SKM-1 (cell line): Measurements from ENCODE around the gene TTC9B.
"Not testable (repeated sequence)": the region's sequence is repeated elsewhere in the genome, so short reads cannot be mapped to it uniquely, and the experiment has no call there.

Experiments used
- DNase-seq: peaks from one replicate; lab custom pipeline; 2025; ENCODE audit not compliant: unreplicated experiment; lab: John Stamatoyannopoulos, UW

The TTC9B gene

GRCh38 chr19:40233811-40234389 is 15.7 kb upstream of the TTC9B start:
- no peak for DNase-seq

GRCh38 chr19:40232949-40233810 is 15.0 kb upstream of the TTC9B start:
- DNase-seq, result no peak

- no peak for DNase-seq
Measured at GRCh38 chr19:40232479-40232878, 14.3 kb upstream of the TTC9B start.

- DNase-seq, result no peak
Measured at GRCh38 chr19:40231544-40232424, 13.6 kb upstream of the TTC9B start.

GRCh38 chr19:40231057-40231456 is 12.9 kb upstream of the TTC9B start:
- no peak for DNase-seq

- no peak for DNase-seq
Measured at GRCh38 chr19:40229926-40230417, 11.8 kb upstream of the TTC9B start.

DNA sequence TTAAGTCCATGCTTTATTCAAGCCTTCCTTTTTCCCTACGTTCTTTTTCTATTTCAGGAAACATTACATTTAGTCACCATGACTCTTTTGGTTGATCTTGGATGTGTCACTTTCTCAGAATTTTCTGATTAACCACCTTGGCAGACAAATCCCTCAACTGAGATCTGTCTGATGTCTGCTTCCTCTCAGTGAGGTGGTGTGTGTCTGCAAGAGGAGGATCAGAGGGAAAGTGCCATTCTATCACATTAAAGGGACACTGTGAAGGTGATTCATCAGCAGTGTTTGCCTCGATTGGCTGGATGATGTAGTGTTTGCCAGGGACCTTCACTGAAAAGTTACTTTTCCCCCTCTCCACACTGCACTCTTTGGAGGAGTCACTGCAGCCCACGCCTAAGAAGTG is 11.3 kb upstream of the TTC9B start:
- DNase-seq, result no peak

GRCh38 chr19:40228863-40229262 is 10.7 kb upstream of the TTC9B start:
- DNase-seq, result no peak

DNA sequence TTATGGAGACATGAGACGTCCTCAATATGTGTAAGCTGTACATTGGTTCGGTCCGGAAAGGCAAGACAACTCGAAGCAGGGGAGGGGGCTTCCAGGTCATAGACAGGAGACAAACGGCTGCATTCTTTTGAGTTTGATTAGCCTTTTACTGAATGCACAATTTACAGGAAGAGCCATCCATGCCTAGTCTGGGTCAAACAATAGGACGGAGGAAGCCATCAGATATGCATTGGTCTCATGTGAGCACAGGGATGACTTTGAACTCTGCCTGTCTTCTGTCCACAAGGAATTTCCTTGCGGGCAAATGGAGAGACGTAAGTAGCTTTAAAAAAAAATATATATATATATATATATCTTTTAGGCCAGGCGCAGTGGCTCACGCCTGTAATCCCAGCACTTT is 10.2 kb upstream of the TTC9B start:
- DNase-seq, result no peak

DNA sequence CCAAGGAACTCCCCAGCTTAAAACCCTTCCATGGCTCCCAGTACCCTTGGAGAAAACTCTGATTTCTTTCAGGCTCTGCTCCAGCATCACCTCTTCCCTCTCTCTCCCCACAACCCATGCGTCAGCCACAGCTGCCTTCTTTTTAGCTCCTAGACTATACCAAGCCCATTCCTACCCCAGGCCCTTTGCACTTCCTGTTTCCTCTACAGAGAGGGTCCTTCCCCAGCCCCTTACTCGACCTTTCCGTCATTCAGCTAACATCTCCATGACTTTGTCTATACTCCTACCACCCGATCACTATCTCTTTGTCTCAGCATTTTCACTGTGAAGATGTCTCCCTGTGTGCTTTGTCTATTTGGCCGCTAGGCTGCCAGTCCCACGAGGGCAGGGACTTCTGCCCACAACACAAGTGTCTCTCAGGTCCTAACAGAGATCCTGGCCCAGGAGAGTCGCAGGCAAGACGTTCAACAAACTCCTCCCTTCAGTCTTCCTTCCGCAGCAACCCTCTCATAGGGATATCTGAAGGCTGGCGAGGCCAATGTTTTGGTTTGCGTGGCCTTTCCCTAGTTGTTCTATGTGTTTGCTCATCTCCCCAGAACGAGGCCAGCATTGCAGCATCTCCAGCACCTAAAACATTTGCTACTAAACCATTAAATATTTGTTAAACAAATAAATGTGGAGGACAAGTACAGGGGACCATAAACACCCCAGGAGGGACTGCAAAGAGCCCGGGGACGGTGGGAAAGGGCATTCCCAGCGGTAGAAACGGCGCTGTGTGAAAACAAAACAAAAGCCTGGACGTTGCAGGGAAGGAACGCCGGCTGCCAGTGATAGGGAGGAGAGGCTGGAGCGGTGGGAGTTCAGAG is 7.5 kb upstream of the TTC9B start:
- no peak for DNase-seq

GRCh38 chr19:40224342-40225150 is 6.4 kb upstream of the TTC9B start:
- no peak for DNase-seq

DNA sequence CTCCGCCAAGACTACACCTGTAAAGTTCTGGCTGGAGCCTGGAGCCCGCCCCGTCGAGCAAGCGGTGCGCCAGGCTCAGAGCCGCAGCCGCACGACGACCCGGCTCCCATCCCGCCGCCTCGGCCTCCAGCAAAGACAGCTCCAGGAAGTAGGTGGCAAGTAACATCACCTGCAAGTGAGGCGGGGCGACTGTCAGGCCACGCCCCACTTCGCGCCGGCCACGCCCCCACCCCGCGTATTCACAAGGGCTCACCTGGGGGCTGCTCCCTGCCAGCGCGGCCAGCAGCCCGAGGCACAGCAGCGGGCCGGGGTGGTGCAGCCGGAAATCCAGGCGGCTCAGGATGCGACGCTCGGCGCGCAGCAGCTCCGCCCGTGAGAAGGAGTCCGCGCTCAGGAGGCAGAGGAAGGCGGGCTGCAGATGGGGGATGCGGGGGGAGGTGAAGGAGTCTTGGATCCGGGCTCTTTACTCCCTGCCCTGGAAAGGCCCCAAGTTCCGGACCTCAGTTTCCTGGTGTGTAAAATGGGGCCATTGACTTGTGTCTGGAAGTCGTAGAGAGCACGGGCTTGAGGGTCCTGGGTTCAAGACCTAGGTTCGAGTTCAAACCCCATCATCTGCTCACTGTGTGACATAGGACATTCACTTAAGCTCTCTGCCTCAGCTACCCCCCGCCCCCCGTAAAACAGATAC is 5.1 kb upstream of the TTC9B start:
- DNase-seq, result no peak

GRCh38 chr19:40221858-40222619 is 3.9 kb upstream of the TTC9B start:
- peak; percentile 57 for DNase-seq

DNA sequence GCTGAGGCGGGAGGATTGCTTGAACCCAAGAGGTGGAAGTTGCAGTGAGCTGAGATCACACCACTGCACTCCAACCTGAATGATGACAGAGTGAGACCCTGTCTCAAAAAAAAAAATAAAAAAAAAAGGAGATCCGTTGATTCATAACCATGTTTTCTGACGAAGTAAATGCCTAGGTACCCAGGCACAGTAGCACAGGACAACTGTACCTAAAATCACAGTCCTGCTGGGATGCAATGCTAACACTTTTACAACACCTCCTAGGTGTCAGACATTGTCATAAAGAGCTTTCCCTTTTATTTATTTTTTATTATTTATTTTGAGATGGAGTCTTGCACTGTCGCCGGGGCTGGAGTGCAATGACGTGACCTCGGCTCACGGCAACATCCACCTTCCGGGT is 2.5 kb upstream of the TTC9B start:
- no peak for DNase-seq

DNA sequence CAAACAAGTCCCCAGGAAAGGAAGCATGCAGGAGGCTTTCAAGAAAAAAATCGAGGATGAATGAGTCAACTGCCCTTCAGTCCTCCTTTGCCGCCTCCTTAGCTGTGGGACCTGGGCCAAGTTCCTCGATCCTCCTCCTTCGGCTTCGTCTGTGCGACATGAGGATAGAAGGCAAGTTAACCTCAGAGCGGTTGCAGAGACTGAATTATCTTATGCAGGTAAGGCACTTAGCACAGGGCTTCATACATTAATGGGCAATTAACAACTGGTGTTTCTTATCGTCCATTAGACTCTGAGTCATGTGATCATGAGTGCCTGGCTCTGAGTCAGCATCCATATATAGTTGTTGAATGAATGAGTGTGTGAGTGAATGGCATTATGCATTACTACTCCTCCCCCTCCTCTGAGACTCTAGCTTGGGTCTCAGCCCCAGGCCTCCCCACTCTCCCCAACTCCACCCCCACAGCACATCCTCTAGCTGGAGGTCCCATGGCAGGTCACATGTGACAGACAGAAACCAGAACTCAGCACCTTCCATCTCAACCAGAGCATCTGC is 1.6 kb upstream of the TTC9B start:
- DNase-seq, result no peak

DNA sequence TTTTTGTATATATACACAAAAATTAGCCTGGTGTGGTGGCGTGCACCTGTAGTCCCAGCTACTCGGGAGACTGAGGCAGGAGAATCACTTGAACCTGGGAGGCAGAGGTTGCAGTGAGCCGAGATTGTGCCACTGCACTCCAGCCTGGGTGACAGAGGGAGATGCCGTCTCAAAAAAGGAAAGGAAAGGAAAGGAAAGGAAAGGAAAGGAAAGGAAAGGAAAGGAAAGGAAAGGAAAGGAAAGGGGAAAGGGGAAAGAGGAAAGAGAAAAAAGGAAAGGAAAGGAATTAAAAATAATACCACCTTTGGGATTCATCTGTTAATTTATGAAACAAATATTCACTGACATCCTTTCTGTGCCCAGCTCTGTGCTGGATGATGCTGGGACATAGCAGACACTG is 845 bp upstream of the TTC9B start:
- DNase-seq, result not testable (repeated sequence)

GRCh38 chr19:40217027-40217810 is 965 bp downstream of the TTC9B start:
- DNase-seq, result no peak

GRCh38 chr19:40216777-40217026 is 1.5 kb downstream of the TTC9B start:
- no peak for DNase-seq
